Measurements from ENCODE around the gene TMEM238.

The TMEM238 gene

GRCh38 chr19:55390461-55390880 is 6.4 kb upstream of the TMEM238 start:
- Histone ChIP-seq H3K27ac (no peak overlapping the region), H3K27me3 (no peaks in the 10 kb centered on the region), H3K4me1 (peaks cover 59% of the 10 kb centered on the region), H4K20me1 (peaks cover 93% of the 10 kb centered on the region), H3K4me2 (peak overlapping the region; percentile 19; the same call in 1 of the 2 replicates), H3K9ac (0 out of 2 replicates have a peak overlapping the region, but pooled peaks have one; percentile 2), H3K9me3 (no peaks in the 10 kb centered on the region), H3K4me3 (no peak overlapping the region), H3K36me3 (peaks cover 65% of the 10 kb centered on the region)
- no peak for TF ChIP-seq Cebpa-rat (IDR thresholded peaks at IDR 0.05)

GRCh38 chr19:55389386-55390317 is 5.6 kb upstream of the TMEM238 start:
- no peaks in the 10 kb centered on the region for H3K9me3 ChIP-seq
- peak overlapping the region; percentile 99 for H3K9ac ChIP-seq
- peaks cover 87% of the 10 kb centered on the region for H4K20me1 ChIP-seq
- H3K4me1 ChIP-seq, result peaks cover 62% of the 10 kb centered on the region
- no peak for TF ChIP-seq Cebpa-rat (IDR thresholded peaks at IDR 0.05)
- H3K27ac ChIP-seq, result no peak overlapping the region
- H3K36me3 ChIP-seq, result peaks cover 65% of the 10 kb centered on the region
- peak overlapping the region; percentile 96 for H3K4me2 ChIP-seq
- H3K27me3 ChIP-seq, result no peaks in the 10 kb centered on the region
- H3K4me3 ChIP-seq, result no peak overlapping the region

GRCh38 chr19:55387736-55388497 is 3.8 kb upstream of the TMEM238 start:
- Histone ChIP-seq H3K9ac (peak overlapping the region; percentile 99), H3K27ac (no peak overlapping the region; the same call in 1 of the 2 replicates), H3K27me3 (no peaks in the 10 kb centered on the region), H3K36me3 (peaks cover 65% of the 10 kb centered on the region), H3K4me1 (peaks cover 73% of the 10 kb centered on the region), H3K4me3 (peak overlapping the region; percentile 92), H3K4me2 (peak overlapping the region; percentile 96), H3K9me3 (no peaks in the 10 kb centered on the region), H4K20me1 (peaks cover 72% of the 10 kb centered on the region)
- no peak for TF ChIP-seq Cebpa-rat (IDR thresholded peaks at IDR 0.05)

DNA sequence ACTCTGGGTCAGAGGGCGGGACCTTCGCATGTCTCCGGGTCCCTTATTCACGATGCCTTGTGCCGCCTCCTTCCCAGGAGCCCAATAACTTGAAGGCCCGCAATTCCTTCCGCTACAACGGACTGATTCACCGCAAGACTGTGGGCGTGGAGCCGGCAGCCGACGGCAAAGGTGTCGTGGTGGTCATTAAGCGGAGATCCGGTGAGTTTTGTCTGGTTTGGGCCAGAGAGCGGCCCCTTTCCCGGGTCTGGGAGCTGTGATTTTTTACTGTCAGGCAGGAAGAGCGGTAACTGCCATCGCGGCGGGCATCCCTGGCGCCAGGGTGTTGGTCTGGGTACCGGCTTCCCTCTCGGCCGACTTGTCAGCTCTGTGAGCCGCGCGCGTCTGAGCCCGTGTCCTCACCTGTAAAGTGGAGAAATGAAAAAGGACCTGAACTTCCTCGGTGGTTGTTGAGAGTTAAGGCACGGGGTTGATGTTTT is 2.4 kb upstream of the TMEM238 start:
- TF ChIP-seq Cebpa-rat (IDR thresholded peaks at IDR 0.05), result no peak
- Histone ChIP-seq H3K4me2 (peak overlapping the region; percentile 96), H3K27me3 (no peaks in the 10 kb centered on the region), H3K9me3 (no peaks in the 10 kb centered on the region), H3K9ac (peak overlapping the region; percentile 99), H4K20me1 (peaks cover 58% of the 10 kb centered on the region), H3K36me3 (peaks cover 52% of the 10 kb centered on the region), H3K4me1 (peaks cover 76% of the 10 kb centered on the region), H3K4me3 (peak overlapping the region; percentile 92), H3K27ac (peak overlapping the region; percentile 96)

DNA sequence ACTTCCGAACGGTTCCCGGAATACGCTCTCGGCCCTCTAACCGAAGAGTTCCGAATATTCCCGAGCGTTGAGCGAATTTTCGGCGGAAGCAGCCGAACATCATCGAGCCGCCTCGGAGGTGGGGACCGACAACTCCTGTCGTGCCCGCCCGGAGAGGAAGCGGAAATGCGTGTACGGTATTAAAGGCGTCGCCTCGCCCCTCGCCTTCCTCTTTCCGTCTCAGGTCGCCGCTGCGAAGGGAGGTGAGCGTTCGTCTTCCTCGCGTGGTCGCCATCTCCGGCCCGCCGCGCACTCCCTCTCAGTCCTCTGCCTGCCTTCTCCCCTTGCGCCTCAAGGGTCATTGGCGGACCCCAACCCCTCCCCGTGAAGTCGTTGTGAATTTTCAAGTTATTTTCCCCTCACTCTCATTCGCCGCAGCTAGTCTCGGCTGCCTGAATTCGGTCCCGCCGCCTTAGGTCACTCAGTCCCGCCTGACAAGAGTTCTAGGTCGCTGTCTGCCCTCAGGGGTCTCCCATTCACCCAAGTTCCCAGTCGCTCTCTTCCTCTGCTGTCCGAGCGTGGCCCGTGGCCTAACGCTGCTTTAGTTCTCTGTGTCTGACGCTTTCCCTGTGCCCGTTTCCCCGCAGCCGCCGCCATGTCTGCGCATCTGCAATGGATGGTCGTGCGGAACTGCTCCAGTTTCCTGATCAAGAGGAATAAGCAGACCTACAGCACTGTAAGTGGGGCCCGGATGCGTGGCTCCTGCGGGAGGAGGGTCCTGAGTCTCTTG is 1.8 kb upstream of the TMEM238 start, which contains the start of gene RPL28:
Gene RPL28, plus strand, starts transcription at position 209 of the 769 bp plus-strand sequence. Its CDS starts 426 bp downstream, at position 635.
- Histone ChIP-seq H3K9me3 (no peaks in the 10 kb centered on the region), H3K4me3 (peak within 1 kb of the TSS; percentile 92), H3K27me3 (no peaks in the 10 kb centered on the region), H3K27ac (peak within 1 kb of the TSS; percentile 96), H3K36me3 (peaks cover 46% of the 10 kb centered on the region), H3K4me2 (peak within 1 kb of the TSS; percentile 99), H4K20me1 (peaks cover 51% of the 10 kb centered on the region), H3K9ac (peak within 1 kb of the TSS; percentile 99), H3K4me1 (peaks cover 72% of the 10 kb centered on the region)
- TF ChIP-seq Cebpa-rat (IDR thresholded peaks at IDR 0.05), result no peak

DNA sequence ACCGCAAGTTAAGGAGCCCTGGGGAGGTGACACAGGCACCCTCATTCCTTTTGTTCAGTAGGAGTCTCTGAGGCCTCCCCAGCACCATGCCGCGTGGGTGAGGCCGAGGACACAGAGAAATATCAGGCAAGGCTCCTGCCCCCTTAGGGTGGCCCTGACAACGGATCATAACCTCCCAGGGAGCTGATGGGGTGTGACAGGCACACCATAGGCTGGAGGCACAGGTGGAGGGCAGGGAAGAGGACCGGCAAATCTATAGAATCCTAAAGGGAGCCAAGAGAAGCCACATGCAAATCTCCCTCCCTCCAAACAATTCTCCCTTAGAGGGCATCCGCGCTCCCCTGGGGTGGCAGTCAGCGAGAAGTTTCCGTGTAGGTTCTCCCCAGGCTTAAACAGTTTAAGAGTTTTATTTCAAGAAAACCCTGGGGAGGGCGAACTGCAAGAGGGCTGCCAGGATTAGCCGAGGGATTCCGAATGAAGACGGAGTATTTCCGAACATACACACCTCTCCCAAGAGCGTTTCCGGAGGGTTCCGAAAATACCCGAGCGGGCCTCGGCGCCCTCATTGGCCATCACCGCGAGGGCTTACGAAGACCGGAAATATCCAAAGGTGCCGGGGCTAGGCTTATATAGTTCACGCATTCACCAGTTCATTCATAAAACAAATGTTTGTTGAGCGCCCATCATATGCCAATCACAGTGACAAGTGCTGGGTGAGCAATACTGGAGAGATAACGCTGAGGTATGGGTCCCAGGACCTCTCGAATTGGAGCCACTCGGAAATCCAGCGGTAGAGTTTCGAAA is 1.0 kb upstream of the TMEM238 start:
- Histone ChIP-seq H3K27ac (peak overlapping the region; percentile 96), H3K36me3 (peaks cover 38% of the 10 kb centered on the region), H3K9ac (peak overlapping the region; percentile 99), H4K20me1 (peaks cover 44% of the 10 kb centered on the region), H3K27me3 (no peaks in the 10 kb centered on the region), H3K4me1 (peaks cover 64% of the 10 kb centered on the region), H3K4me3 (peak overlapping the region; percentile 92), H3K4me2 (peak overlapping the region; percentile 99), H3K9me3 (no peaks in the 10 kb centered on the region)
- no peak for TF ChIP-seq Cebpa-rat (IDR thresholded peaks at IDR 0.05)

GRCh38 chr19:55383279-55384130 is 587 bp downstream of the TMEM238 start:
- Histone ChIP-seq H3K27ac (peak overlapping the region; percentile 96), H3K4me2 (peak overlapping the region; percentile 99), H4K20me1 (peaks cover 27% of the 10 kb centered on the region)

More at GRCh38 chr19:55383279-55384130, 587 bp downstream of the TMEM238 start:
- TF ChIP-seq Cebpa-rat (IDR thresholded peaks at IDR 0.05), result no peak
- Histone ChIP-seq H3K4me1 (peaks cover 48% of the 10 kb centered on the region), H3K9me3 (no peaks in the 10 kb centered on the region), H3K36me3 (peaks cover 22% of the 10 kb centered on the region), H3K27me3 (no peaks in the 10 kb centered on the region), H3K9ac (peak overlapping the region; percentile 99), H3K4me3 (peak overlapping the region; percentile 92)
